HEK293 (cell line): ENCODE measurements around the gene SYTL3.

ENCODE experiments used
- CTCF ChIA-PET: fragments of 350-600 bp; formaldehyde crosslinking; extraction: SDS; loops from one replicate; lab custom pipeline; 2021; ENCODE audit warnings: antibody characterized with exemption; lab: Yijun Ruan, JAX
- POLR2A ChIA-PET: fragments of 300-600 bp; formaldehyde crosslinking; extraction: SDS; loops from one replicate; lab custom pipeline; 2020; ENCODE audit warnings: antibody characterized with exemption, inconsistent platforms; lab: Yijun Ruan, JAX
- H3K27ac ChIP-seq: fragments of 200-500 bp; sonication (Bioruptor generic); 2 replicates; pipeline ENCODE4 v1.5.1; 2014; ENCODE audit warnings: low read depth, low read length, control low read depth, inconsistent platforms; ENCODE audit errors: extremely low read depth
- H3K36me3 ChIP-seq, 2 experiments: fragments of 200-500 bp in 1 of 2; sonication (Bioruptor generic) in 1 of 2; 1 replicate in 1 of 2; 2 replicates in 1 of 2; pipeline ENCODE4 v1.5.1; 2014 to 2017; ENCODE audit warnings: inconsistent platforms in 2 of 2, low read length in 2 of 2; ENCODE audit not compliant: control insufficient read depth in 2 of 2, insufficient read depth in 1 of 2
- H3K4me1 ChIP-seq: fragments of 200-500 bp; sonication (Bioruptor generic); 2 replicates; pipeline ENCODE4 v1.5.1; 2014; ENCODE audit warnings: mild to moderate bottlenecking, low read length, inconsistent platforms; ENCODE audit not compliant: control insufficient read depth, insufficient read depth
- H3K4me3 ChIP-seq: 2 replicates; pipeline ENCODE4 v1.5.1; 2011; ENCODE audit warnings: low read depth, mild to moderate bottlenecking, control low read depth, low read length, moderate library complexity
- H3K9me3 ChIP-seq: fragments of 200-500 bp; sonication (Bioruptor generic); 2 replicates; pipeline ENCODE4 v1.5.1; 2014; ENCODE audit warnings: low read depth, low read length, inconsistent platforms; ENCODE audit not compliant: control insufficient read depth, insufficient read depth
- GLI2 ChIP-seq: fragments of 450-650 bp; formaldehyde crosslinking; IDR thresholded peaks from 2 replicates; pipeline ENCODE4; 2017; ENCODE audit warnings: missing biosample characterization, missing genetic modification characterization, low read depth, borderline replicate concordance
- GLIS2 ChIP-seq: fragments of 450-650 bp; formaldehyde crosslinking; IDR thresholded peaks from 2 replicates; pipeline ENCODE4 v1.5.1; 2016; ENCODE audit warnings: missing biosample characterization, missing genetic modification characterization
- HOXD13 ChIP-seq: sonication (generic); formaldehyde crosslinking; IDR thresholded peaks from 2 replicates; pipeline ENCODE4 v1.8.0; 2022; ENCODE audit warnings: missing genetic modification reagents, borderline replicate concordance
- PBX3 ChIP-seq: sonication (generic); formaldehyde crosslinking; IDR thresholded peaks from 2 replicates; pipeline ENCODE4 v1.8.1; 2022; ENCODE audit warnings: mild to moderate bottlenecking, moderate library complexity, missing genetic modification reagents
- REST ChIP-seq: fragments of 450-650 bp; formaldehyde crosslinking; IDR thresholded peaks from 2 replicates; pipeline ENCODE4 v1.5.1; 2016; ENCODE audit warnings: missing biosample characterization, missing genetic modification characterization
- SETDB1 ChIP-seq: IDR thresholded peaks from one replicate; pipeline ENCODE4 v1.6.1; 2017; ENCODE audit warnings: mild to moderate bottlenecking, low read length, moderate library complexity, mixed read lengths; ENCODE audit not compliant: insufficient read length
- ZFHX2 ChIP-seq: fragments of 450-650 bp; formaldehyde crosslinking; conservative IDR thresholded peaks from 2 replicates; pipeline ENCODE4 v1.5.1; 2016; ENCODE audit warnings: missing biosample characterization, missing genetic modification characterization
- ZNF138 ChIP-seq: fragments of 450-650 bp; formaldehyde crosslinking; IDR thresholded peaks from 2 replicates; pipeline ENCODE4 v1.5.1; 2016; ENCODE audit warnings: missing biosample characterization, missing genetic modification characterization, borderline replicate concordance
- ZNF146 ChIP-seq: fragments of 450-650 bp; formaldehyde crosslinking; IDR thresholded peaks from 2 replicates; pipeline ENCODE4 v1.5.1; 2016; ENCODE audit warnings: missing biosample characterization, missing genetic modification characterization
- ZNF248 ChIP-seq: fragments of 450-650 bp; formaldehyde crosslinking; IDR thresholded peaks from 2 replicates; pipeline ENCODE4 v1.5.1; 2017; ENCODE audit warnings: missing biosample characterization, missing genetic modification characterization
- ZNF335 ChIP-seq: fragments of 450-650 bp; formaldehyde crosslinking; conservative IDR thresholded peaks from 2 replicates; pipeline ENCODE4 v1.5.1; 2016; ENCODE audit warnings: missing biosample characterization, missing genetic modification characterization
- ZNF48 ChIP-seq: fragments of 450-650 bp; formaldehyde crosslinking; IDR thresholded peaks from 2 replicates; pipeline ENCODE4 v1.5.1; 2016; ENCODE audit warnings: missing biosample characterization, missing genetic modification characterization
- ZNF529 ChIP-seq: fragments of 450-650 bp; formaldehyde crosslinking; IDR thresholded peaks from 2 replicates; pipeline ENCODE4 v1.5.1; 2017; ENCODE audit warnings: missing genetic modification characterization, missing biosample characterization; ENCODE audit not compliant: insufficient replicate concordance
- ZNF544 ChIP-seq: fragments of 450-650 bp; formaldehyde crosslinking; IDR thresholded peaks from 2 replicates; pipeline ENCODE4 v1.5.0; 2017; ENCODE audit warnings: missing biosample characterization, missing genetic modification characterization
- ZNF677 ChIP-seq: fragments of 450-650 bp; IDR thresholded peaks from 2 replicates; pipeline ENCODE4 v1.5.0; 2018; ENCODE audit warnings: missing biosample characterization, mild to moderate bottlenecking, missing genetic modification characterization, moderate library complexity
- ZNF785 ChIP-seq: fragments of 450-650 bp; formaldehyde crosslinking; IDR thresholded peaks from 2 replicates; pipeline ENCODE4 v1.5.1; 2016; ENCODE audit warnings: missing biosample characterization, missing genetic modification characterization
- ZNF837 ChIP-seq: fragments of 450-650 bp; formaldehyde crosslinking; IDR thresholded peaks from 2 replicates; pipeline ENCODE4 v1.5.1; 2016; ENCODE audit warnings: missing biosample characterization, missing genetic modification characterization

SYTL3 gene

GRCh38 chr6:158722176-158722729 is 72.4 kb downstream of the SYTL3 start (continued):
- TF ChIP-seq ZNF335 (tag by site-specific recombination): no peak

- CTCF ChIA-PET: interaction anchor here (0.6 kb wide), 1 partner anchor 13 kb away, joined by 3 read pairs; no protein-coding TSS in a partner anchor
Measured at GRCh38 chr6:158725704-158726103, 75.8 kb downstream of the SYTL3 start.

GRCh38 chr6:158729906-158730540 is 80.2 kb downstream of the SYTL3 start:
- POLR2A ChIA-PET: no interaction called here
- CTCF ChIA-PET: interaction anchor here (0.6 to 5.2 kb wide), 4 partner anchors 11 to 253 kb away, joined by 3 to 34 read pairs (median 4); no protein-coding TSS in a partner anchor

More at GRCh38 chr6:158725704-158726103, 75.8 kb downstream of the SYTL3 start:
- POLR2A ChIA-PET: no interaction called here
- TF ChIP-seq ZNF677 (no peak), ZNF544 (tag by site-specific recombination) (no peak), ZFHX2 (no peak), HOXD13 (CRISPR knock-in tag) (no peak), ZNF138 (tag by site-specific recombination) (no peak), ZNF529 (tag by site-specific recombination) (no peak), ZNF785 (tag by site-specific recombination) (no peak), PBX3 (CRISPR knock-in tag) (no peak), ZNF837 (tag by site-specific recombination) (no peak), ZNF146 (tag by site-specific recombination) (no peak)
- TF ChIP-seq, all 188 proteins: peak for 0
- Histone ChIP-seq H3K27ac (no peak overlapping the region), H3K4me1 (no peaks in the 10 kb centered on the region), H3K36me3 (no peaks in the 10 kb centered on the region), H3K9me3 (no peaks in the 10 kb centered on the region), H3K4me3 (no peak overlapping the region)

More at GRCh38 chr6:158729906-158730540, 80.2 kb downstream of the SYTL3 start:
- Histone ChIP-seq H3K4me3 (no peak overlapping the region), H3K36me3 (no peaks in the 10 kb centered on the region), H3K9me3 (no peaks in the 10 kb centered on the region), H3K27ac (no peak overlapping the region), H3K4me1 (no peaks in the 10 kb centered on the region)
- no peak for TF ChIP-seq ZNF248 (tag by site-specific recombination)
- no peak for TF ChIP-seq GLIS2 (tag by site-specific recombination)
- TF ChIP-seq SETDB1: peak; percentile 58
- no peak for TF ChIP-seq ZNF48 (tag by site-specific recombination)
- no peak for TF ChIP-seq GLI2
- no peak for TF ChIP-seq REST (tag by site-specific recombination)
